K562 (cell line): ENCODE results near the gene PTPRM. TPM values are rescaled to one million over a fixed set of nuclear protein-coding genes. Genes with fewer than 3 reads are reported as not detected.
A peak's percentile ranks its signal among the peaks of the same experiment; 100 is the strongest.

Experiments used
- CHAMP1 ChIP-seq: fragments of 450-650 bp; IDR thresholded peaks from 2 replicates; pipeline ENCODE4 v1.6.1; 2016; ENCODE audit warnings: mild to moderate bottlenecking
- CTCF ChIP-seq, 3 experiments: IDR thresholded peaks in 2 of 3; conservative IDR thresholded peaks in 1 of 3; 2 replicates each; pipeline ENCODE4 v1.5.1; 2011 to 2012; ENCODE audit warnings: low read length in 3 of 3, mild to moderate bottlenecking in 3 of 3, control low read depth in 2 of 3, improper control_type of control experiment in 1 of 3, inconsistent platforms in 1 of 3, low read depth in 1 of 3, mixed read lengths in 1 of 3, moderate library complexity in 1 of 3; ENCODE audit not compliant: insufficient read depth in 2 of 3
- E2F4 ChIP-seq: sonication (generic); formaldehyde crosslinking; IDR thresholded peaks from 2 replicates; pipeline ENCODE4 v1.8.0; 2022; ENCODE audit warnings: mild to moderate bottlenecking, low read depth, missing genetic modification reagents
- E2F5 ChIP-seq: sonication (generic); formaldehyde crosslinking; IDR thresholded peaks from 2 replicates; pipeline ENCODE4 v1.8.0; 2022; ENCODE audit warnings: mild to moderate bottlenecking, missing genetic modification reagents
- E2F6 ChIP-seq, 2 experiments: IDR thresholded peaks; 2 replicates each; pipeline ENCODE4 v1.6.1; 2011; ENCODE audit warnings: borderline replicate concordance in 1 of 2, control low read depth in 1 of 2, low read depth in 1 of 2, low read length in 1 of 2, mild to moderate bottlenecking in 1 of 2, mixed read lengths in 1 of 2, moderate library complexity in 1 of 2; ENCODE audit not compliant: insufficient read depth in 1 of 2, insufficient read length in 1 of 2, poor library complexity in 1 of 2, severe bottlenecking in 1 of 2; ENCODE audit errors: extremely low read depth in 1 of 2
- HDAC2 ChIP-seq: fragments of 450-650 bp; IDR thresholded peaks from 2 replicates; pipeline ENCODE4 v1.6.1; 2016; ENCODE audit warnings: mild to moderate bottlenecking
- HIVEP1 ChIP-seq: fragments of 250-450 bp; sonication (Bioruptor Pico); IDR thresholded peaks from 2 replicates; pipeline ENCODE4 v1.4.0; 2020; ENCODE audit warnings: mild to moderate bottlenecking
- L3MBTL2 ChIP-seq: fragments of 450-650 bp; IDR thresholded peaks from 2 replicates; pipeline ENCODE4 v1.6.1; 2016; ENCODE audit warnings: mild to moderate bottlenecking, moderate library complexity
- LEF1 ChIP-seq: fragments of 450-650 bp; IDR thresholded peaks from 2 replicates; pipeline ENCODE4 v1.6.1; 2016; ENCODE audit warnings: mild to moderate bottlenecking
- SP1 ChIP-seq: sonication (generic); formaldehyde crosslinking; IDR thresholded peaks from 2 replicates; pipeline ENCODE4 v1.8.1; 2022; ENCODE audit warnings: mild to moderate bottlenecking, missing genetic modification reagents
- ZBTB7A ChIP-seq: IDR thresholded peaks from 2 replicates; pipeline ENCODE4 v1.6.1; 2011; ENCODE audit warnings: low read depth, mild to moderate bottlenecking, low read length, moderate library complexity, borderline replicate concordance; ENCODE audit not compliant: control insufficient read depth
- ZBTB9 ChIP-seq: fragments of 450-650 bp; formaldehyde crosslinking; IDR thresholded peaks from 2 replicates; pipeline ENCODE4 v1.4.0; 2020; ENCODE audit warnings: mild to moderate bottlenecking, moderate library complexity
- ZFX ChIP-seq: sonication (generic); formaldehyde crosslinking; IDR thresholded peaks from 2 replicates; pipeline ENCODE4 v1.8.0; 2022; ENCODE audit warnings: mild to moderate bottlenecking, missing genetic modification reagents, moderate library complexity
- ZNF512 ChIP-seq: IDR thresholded peaks from 2 replicates; pipeline ENCODE4 v1.6.1; 2016; ENCODE audit warnings: missing genetic modification characterization, missing compliant biosample characterization
- polyA plus RNA-seq, 8 experiments: library from polyadenylated mRNA; depleted of rRNA in 4 of 8; stranded (reverse) in 5 of 8; unstranded in 3 of 8; fragments of >200 nt; fragmentation: Nextera tagmentation in 2 of 8; fragmentation: Illumina TruSeq in 1 of 8; extraction: Ambion mirVana in 2 of 8; extraction: Trizol in 1 of 8; gene quantifications; 2 replicates each; pipeline versions ENCODE4 v1.2.1 to v1.2.3, GENCODE V29; 2011 to 2014; ENCODE audit warnings: inconsistent platforms in 1 of 8, missing spikeins in 1 of 8
- total RNA-seq, 7 experiments: library from RNA; depleted of rRNA in 6 of 7; stranded (reverse); fragments of >200 nt in 6 of 7; fragmentation: Illumina TruSeq in 2 of 7; extraction: Trizol in 2 of 7; gene quantifications; 2 replicates each; pipeline versions ENCODE4 v1.2.1 to v1.2.3, GENCODE V29; 2011 to 2021; ENCODE audit warnings: low replicate concordance in 1 of 7

The PTPRM gene
- total and polyA plus RNA-seq, 9 of the 15 experiments (the other 6 are each of a cell fraction or from before 2014, with no cell fraction given) = 0.03 to 0.16 (median 0.08) TPM; not detected in 3

- TF ChIP-seq ZNF512 (tag) (peak; percentile 8), SP1 (CRISPR knock-in tag) (no peak), E2F4 (CRISPR knock-in tag) (no peak), CTCF (IDR thresholded peaks at IDR 0.05 in 2 of 3, conservative IDR thresholded peaks at IDR 0.05 in 1 of 3; ENCODE audit: insufficient read depth in 2 of 3, low read depth in 1 of 3, low read length in 3 of 3) (peak in 2 of 3 experiments; percentile 57 to 71; a peak in 4 of 6 replicates), HIVEP1 (CRISPR knock-in tag) (no peak), ZBTB9 (peak; percentile 30; the same call in 1 of the 2 replicates), L3MBTL2 (peak; percentile 93), CHAMP1 (no peak), ZFX (peak; percentile 51), LEF1 (no peak), HDAC2 (no peak), ZBTB7A (no peak), E2F5 (no peak), E2F6 (IDR thresholded peaks at IDR 0.05; ENCODE audit: borderline replicate concordance in 1 of 2, extremely low read depth in 1 of 2, insufficient read depth in 1 of 2, insufficient read length in 1 of 2, low read depth in 1 of 2, low read length in 1 of 2, poor library complexity in 1 of 2, severe bottlenecking in 1 of 2) (peak; percentile 47 to 86)
These were observed at the start of gene PTPRM (continued) for GRCh38 chr18:7566567-7567473.
